K562 (cell line): Measurements from ENCODE around the gene CRYBG1. TPM values are rescaled to one million over a fixed set of nuclear protein-coding genes. Genes with fewer than 3 reads are reported as not detected.

Experiments
- ATAC-seq: fragments of 200-7000 bp; cut with Tn5 transposase; 3 replicates; pipeline ENCODE4 v1.9.1; 2020; ENCODE audit warnings: moderate library complexity
- BruUV-seq: library from RNA; stranded (reverse); fragments of 400-500 nt; replicated peaks from 2 replicates; lab custom pipeline; 2021; lab: Mats Ljungman, UMichigan
- CTCF ChIA-PET: fragments of 300-600 bp; formaldehyde crosslinking; extraction: SDS; loops from one replicate; lab custom pipeline; 2021; ENCODE audit warnings: low intra/inter-chr PET ratio; lab: Yijun Ruan, JAX
- POLR2A ChIA-PET: fragments of 300-600, 350-650 bp; sonication (Branson Sonifier 250); formaldehyde crosslinking; extraction: SDS; loops from one replicate; lab custom pipeline; 2021; ENCODE audit warnings: antibody characterized with exemption, inconsistent platforms; lab: Yijun Ruan, JAX
- DNase-seq, 4 experiments: peaks; one replicate each; pipeline versions ENCODE4 v3.0.0 to v3.0.0-alpha.2; 2011 to 2018; ENCODE audit warnings: low spot score in 3 of 4, mixed read lengths in 3 of 4; ENCODE audit errors: extremely low read depth in 1 of 4
- FAIRE-seq: peaks from 2 replicates; lab custom pipeline; 2011; peaks lifted over from hg19 to GRCh38; lab: Jason Lieb, UNC
- H2AFZ ChIP-seq: 2 replicates; pipeline ENCODE4 v1.6.0; 2011; ENCODE audit warnings: low read depth, low read length, control low read depth, inconsistent platforms
- H3K27ac ChIP-seq: fragments of 200-600 bp; 3 replicates; pipeline ENCODE4 v1.8.0; 2011; ENCODE audit warnings: low read depth, mild to moderate bottlenecking, control low read depth, inconsistent platforms, low read length, moderate library complexity, mixed read lengths; ENCODE audit errors: extremely low read depth
- H3K27me3 ChIP-seq, 2 experiments: fragments of 300-600 bp in 1 of 2; 2 replicates in 1 of 2; 3 replicates in 1 of 2; pipeline versions ENCODE4 v1.6.0 to v1.8.0; 2011; ENCODE audit warnings: inconsistent platforms in 2 of 2, low read length in 2 of 2, mild to moderate bottlenecking in 1 of 2, mixed read lengths in 1 of 2, moderate library complexity in 1 of 2; ENCODE audit not compliant: control insufficient read depth in 2 of 2, insufficient read depth in 2 of 2
- H3K36me3 ChIP-seq: fragments of 300-600 bp; 3 replicates; pipeline ENCODE4 v1.8.0; 2011; ENCODE audit warnings: mild to moderate bottlenecking, low read length, inconsistent platforms; ENCODE audit not compliant: control insufficient read depth, insufficient read depth
- H3K4me1 ChIP-seq, 2 experiments: fragments of 200-600 bp in 1 of 2; replicated peaks in 1 of 2; 2 replicates in 1 of 2; 3 replicates in 1 of 2; pipeline versions ENCODE4 v1.5.1 to v1.8.0; 2011; ENCODE audit warnings: inconsistent platforms in 2 of 2, low read length in 2 of 2, mild to moderate bottlenecking in 1 of 2, mixed read lengths in 1 of 2, moderate library complexity in 1 of 2; ENCODE audit not compliant: control insufficient read depth in 2 of 2, insufficient read depth in 2 of 2
- H3K4me2 ChIP-seq: 2 replicates; pipeline ENCODE4 v1.6.1; 2011; ENCODE audit warnings: low read length, control low read depth, inconsistent platforms, mixed read lengths; ENCODE audit not compliant: insufficient read depth
- H3K4me3 ChIP-seq: fragments of 200-600 bp; sonication (generic), shearing (Covaris generic); 2 replicates; pipeline ENCODE4 v1.5.1; 2016; ENCODE audit warnings: control low read depth, inconsistent platforms
- H3K79me2 ChIP-seq: fragments of 200-600 bp; 3 replicates; pipeline ENCODE4 v1.8.0; 2011; ENCODE audit warnings: low read length, inconsistent platforms; ENCODE audit not compliant: control insufficient read depth, insufficient read depth
- H3K9ac ChIP-seq, 2 experiments: 2 replicates each; pipeline versions ENCODE4 v1.6.0 to v1.6.1; 2011; ENCODE audit warnings: low read depth in 2 of 2, low read length in 2 of 2, control low read depth in 1 of 2, inconsistent platforms in 1 of 2, mild to moderate bottlenecking in 1 of 2, mixed read lengths in 1 of 2; ENCODE audit not compliant: insufficient read depth in 1 of 2
- H3K9me1 ChIP-seq: one replicate; pipeline ENCODE4 v1.6.0; 2011; ENCODE audit warnings: inconsistent platforms, mild to moderate bottlenecking, low read length, moderate library complexity; ENCODE audit not compliant: control insufficient read depth, insufficient read depth
- H3K9me3 ChIP-seq: replicated peaks from 2 replicates; pipeline ENCODE4 v1.5.1; 2011; ENCODE audit warnings: low read depth, low read length, inconsistent platforms; ENCODE audit not compliant: control insufficient read depth, insufficient read depth
- H4K20me1 ChIP-seq: replicated peaks from 2 replicates; pipeline ENCODE4 v1.6.1; 2011; ENCODE audit warnings: low read length, inconsistent platforms, mixed read lengths; ENCODE audit not compliant: control insufficient read depth, insufficient read depth
- ETV1 ChIP-seq: fragments of 450-650 bp; conservative IDR thresholded peaks from 2 replicates; pipeline ENCODE4 v1.6.1; 2016; ENCODE audit warnings: missing genetic modification characterization, control low read depth, low read depth, missing compliant biosample characterization
- FOXK2 ChIP-seq, 2 experiments: fragments of 450-650 bp; IDR thresholded peaks in 1 of 2; conservative IDR thresholded peaks in 1 of 2; 2 replicates each; pipeline ENCODE4 v1.6.1; 2016; ENCODE audit warnings: low read depth in 2 of 2, mild to moderate bottlenecking in 1 of 2
- GTF2E2 ChIP-seq: fragments of 200-800 bp; sonication (Bioruptor generic); IDR thresholded peaks from 2 replicates; pipeline ENCODE4 v1.6.1; 2016; ENCODE audit warnings: missing genetic modification characterization, missing compliant biosample characterization
- NFE2L1 ChIP-seq: fragments of 450-650 bp; IDR thresholded peaks from 2 replicates; pipeline ENCODE4 v1.6.1; 2016; ENCODE audit warnings: missing genetic modification characterization, low read depth, mild to moderate bottlenecking, missing compliant biosample characterization, moderate library complexity, borderline replicate concordance
- POLR2AphosphoS2 ChIP-seq: IDR thresholded peaks from 2 replicates; pipeline ENCODE4 v1.6.1; 2012; ENCODE audit warnings: low read length, improper control_type of control experiment
- POU5F1 ChIP-seq: fragments of 150-350 bp; IDR thresholded peaks from 2 replicates; pipeline ENCODE4 v1.6.1; 2014; ENCODE audit warnings: borderline replicate concordance, low read length, low read depth, mild to moderate bottlenecking; ENCODE audit not compliant: partially characterized antibody
- TCF7 ChIP-seq: sonication (generic); IDR thresholded peaks from 2 replicates; pipeline ENCODE4 v1.6.1; 2016; ENCODE audit warnings: antibody characterized with exemption, borderline replicate concordance
- ZNF184 ChIP-seq: sonication (generic); formaldehyde crosslinking; IDR thresholded peaks from 2 replicates; pipeline ENCODE4 v1.5.0; 2020; ENCODE audit warnings: missing genetic modification reagents
- in situ Hi-C: fragments of 300-500 bp; cut with MboI; formaldehyde crosslinking; loops from 4 replicates; pipeline ENCODE4 v1.15.0; 2018; ENCODE audit warnings: inconsistent platforms, mixed read lengths
- intact Hi-C: fragments of 100-400 bp; cut with micrococcal nuclease; formaldehyde crosslinking; loops from 2 replicates; pipeline ENCODE4 v1.14.2; 2022
- polyA plus RNA-seq, 8 experiments: library from polyadenylated mRNA; depleted of rRNA in 4 of 8; stranded (reverse) in 5 of 8; unstranded in 3 of 8; fragments of >200 nt; fragmentation: Nextera tagmentation in 2 of 8; fragmentation: Illumina TruSeq in 1 of 8; extraction: Ambion mirVana in 2 of 8; extraction: Trizol in 1 of 8; gene quantifications; 2 replicates each; pipeline versions ENCODE4 v1.2.1 to v1.2.3, GENCODE V29; 2011 to 2014; ENCODE audit warnings: inconsistent platforms in 1 of 8, missing spikeins in 1 of 8
- total RNA-seq, 7 experiments: library from RNA; depleted of rRNA in 6 of 7; stranded (reverse); fragments of >200 nt in 6 of 7; fragmentation: Illumina TruSeq in 2 of 7; extraction: Trizol in 2 of 7; gene quantifications; 2 replicates each; pipeline versions ENCODE4 v1.2.1 to v1.2.3, GENCODE V29; 2011 to 2021; ENCODE audit warnings: low replicate concordance in 1 of 7
- TF ChIP-seq, protein P1 (sequence below): fragments of 450-650 bp; IDR thresholded peaks from 2 replicates; pipeline ENCODE4 v1.6.1; 2017; ENCODE audit warnings: antibody characterized with exemption
- TF ChIP-seq, protein P2 (sequence below): fragments of 250-450 bp; sonication (Bioruptor Pico); IDR thresholded peaks from 2 replicates; pipeline ENCODE4 v1.5.1; 2021; ENCODE audit warnings: mild to moderate bottlenecking
- TF ChIP-seq, protein P3 (sequence below): sonication (generic); formaldehyde crosslinking; IDR thresholded peaks from 2 replicates; pipeline ENCODE4 v1.8.0; 2022; ENCODE audit warnings: mild to moderate bottlenecking, missing genetic modification reagents

Gene CRYBG1
- total and polyA plus RNA-seq, 9 of the 15 experiments (the other 6 are each of a cell fraction or from before 2014, with no cell fraction given): 0.07 to 0.47 (median 0.11) TPM

DNA sequence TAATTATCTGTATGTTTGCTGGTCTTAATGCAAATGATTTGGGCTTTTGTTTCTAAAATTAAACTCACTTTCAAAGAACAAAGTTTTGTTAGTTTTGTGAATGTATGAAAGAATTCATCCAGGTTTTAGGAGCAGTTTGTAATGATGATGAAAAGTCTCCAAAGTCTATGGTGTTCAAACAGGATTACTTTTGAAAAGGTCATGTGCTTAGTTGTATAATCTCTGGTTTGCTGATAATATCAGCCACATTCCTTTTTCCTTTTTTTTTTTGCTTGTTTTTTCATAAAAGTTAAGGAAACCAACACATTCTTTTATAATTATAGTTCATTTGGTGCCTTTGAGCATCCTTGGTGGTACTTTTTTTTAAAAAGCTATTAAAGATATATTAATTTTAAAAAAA lies 179.9 kb downstream of the CRYBG1 start:
- FAIRE-seq (no peak), DNase-seq (no peak), ATAC-seq (no peak)
- no peaks in the 10 kb centered on the region for H3K4me1 ChIP-seq
- ChIA-PET CTCF (no interaction called here), POLR2A (no interaction called here)
- H2AFZ ChIP-seq: no peak overlapping the region
- BruUV-seq: no TSS peak
- in situ Hi-C loops (no loop called here), intact Hi-C loops (no loop called here)
- peaks cover 36 to 38% of the 10 kb centered on the region in 2 experiments for H3K27me3 ChIP-seq
- no peak overlapping the region for H3K9ac ChIP-seq
- H4K20me1 ChIP-seq: no peaks in the 10 kb centered on the region
- no peak overlapping the region for H3K4me2 ChIP-seq
- H3K36me3 ChIP-seq: no peaks in the 10 kb centered on the region
- H3K79me2 ChIP-seq: no peaks in the 10 kb centered on the region
- no peak overlapping the region for H3K27ac ChIP-seq
- TF ChIP-seq ZNF184: no peak
- TF ChIP-seq FOXK2 (conservative IDR thresholded peaks at IDR 0.05 in 1 of 2, IDR thresholded peaks at IDR 0.05 in 1 of 2; ENCODE audit: low read depth in 2 of 2): no peak
- TF ChIP-seq POLR2AphosphoS2: no peak
- TF ChIP-seq, protein P1, sequence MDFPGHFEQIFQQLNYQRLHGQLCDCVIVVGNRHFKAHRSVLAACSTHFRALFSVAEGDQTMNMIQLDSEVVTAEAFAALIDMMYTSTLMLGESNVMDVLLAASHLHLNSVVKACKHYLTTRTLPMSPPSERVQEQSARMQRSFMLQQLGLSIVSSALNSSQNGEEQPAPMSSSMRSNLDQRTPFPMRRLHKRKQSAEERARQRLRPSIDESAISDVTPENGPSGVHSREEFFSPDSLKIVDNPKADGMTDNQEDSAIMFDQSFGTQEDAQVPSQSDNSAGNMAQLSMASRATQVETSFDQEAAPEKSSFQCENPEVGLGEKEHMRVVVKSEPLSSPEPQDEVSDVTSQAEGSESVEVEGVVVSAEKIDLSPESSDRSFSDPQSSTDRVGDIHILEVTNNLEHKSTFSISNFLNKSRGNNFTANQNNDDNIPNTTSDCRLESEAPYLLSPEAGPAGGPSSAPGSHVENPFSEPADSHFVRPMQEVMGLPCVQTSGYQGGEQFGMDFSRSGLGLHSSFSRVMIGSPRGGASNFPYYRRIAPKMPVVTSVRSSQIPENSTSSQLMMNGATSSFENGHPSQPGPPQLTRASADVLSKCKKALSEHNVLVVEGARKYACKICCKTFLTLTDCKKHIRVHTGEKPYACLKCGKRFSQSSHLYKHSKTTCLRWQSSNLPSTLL: no peak
- no peak for TF ChIP-seq NFE2L1
- TF ChIP-seq GTF2E2 (tag): no peak
- no peak for TF ChIP-seq TCF7
- no peak for TF ChIP-seq ETV1 (tag)
- no peak for TF ChIP-seq POU5F1
- TF ChIP-seq, protein P2, sequence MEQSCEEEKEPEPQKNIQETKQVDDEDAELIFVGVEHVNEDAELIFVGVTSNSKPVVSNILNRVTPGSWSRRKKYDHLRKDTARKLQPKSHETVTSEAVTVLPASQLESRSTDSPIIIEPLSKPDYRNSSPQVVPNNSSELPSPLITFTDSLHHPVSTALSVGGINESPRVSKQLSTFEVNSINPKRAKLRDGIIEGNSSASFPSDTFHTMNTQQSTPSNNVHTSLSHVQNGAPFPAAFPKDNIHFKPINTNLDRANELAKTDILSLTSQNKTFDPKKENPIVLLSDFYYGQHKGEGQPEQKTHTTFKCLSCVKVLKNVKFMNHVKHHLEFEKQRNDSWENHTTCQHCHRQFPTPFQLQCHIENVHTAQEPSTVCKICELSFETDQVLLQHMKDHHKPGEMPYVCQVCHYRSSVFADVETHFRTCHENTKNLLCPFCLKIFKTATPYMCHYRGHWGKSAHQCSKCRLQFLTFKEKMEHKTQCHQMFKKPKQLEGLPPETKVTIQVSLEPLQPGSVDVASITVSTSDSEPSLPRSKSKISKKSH (CRISPR knock-in tag): no peak
- TF ChIP-seq, protein P3, sequence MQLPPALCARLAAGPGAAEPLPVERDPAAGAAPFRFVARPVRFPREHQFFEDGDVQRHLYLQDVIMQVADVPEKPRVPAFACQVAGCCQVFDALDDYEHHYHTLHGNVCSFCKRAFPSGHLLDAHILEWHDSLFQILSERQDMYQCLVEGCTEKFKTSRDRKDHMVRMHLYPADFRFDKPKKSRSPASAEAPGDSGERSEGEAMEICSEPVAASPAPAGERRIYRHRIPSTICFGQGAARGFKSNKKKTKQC (CRISPR knock-in tag): no peak
- no peaks in the 10 kb centered on the region for H3K9me1 ChIP-seq
- H3K4me3 ChIP-seq: no peak overlapping the region
- no peaks in the 10 kb centered on the region for H3K9me3 ChIP-seq
